Effector CD4-positive, alpha-beta T cell (primary cell): Measurements from ENCODE around the gene ETV6.

Experiments used
- DNase-seq: peaks from one replicate; pipeline ENCODE4 v3.0.0-alpha.2; 2020

ETV6 gene

DNA sequence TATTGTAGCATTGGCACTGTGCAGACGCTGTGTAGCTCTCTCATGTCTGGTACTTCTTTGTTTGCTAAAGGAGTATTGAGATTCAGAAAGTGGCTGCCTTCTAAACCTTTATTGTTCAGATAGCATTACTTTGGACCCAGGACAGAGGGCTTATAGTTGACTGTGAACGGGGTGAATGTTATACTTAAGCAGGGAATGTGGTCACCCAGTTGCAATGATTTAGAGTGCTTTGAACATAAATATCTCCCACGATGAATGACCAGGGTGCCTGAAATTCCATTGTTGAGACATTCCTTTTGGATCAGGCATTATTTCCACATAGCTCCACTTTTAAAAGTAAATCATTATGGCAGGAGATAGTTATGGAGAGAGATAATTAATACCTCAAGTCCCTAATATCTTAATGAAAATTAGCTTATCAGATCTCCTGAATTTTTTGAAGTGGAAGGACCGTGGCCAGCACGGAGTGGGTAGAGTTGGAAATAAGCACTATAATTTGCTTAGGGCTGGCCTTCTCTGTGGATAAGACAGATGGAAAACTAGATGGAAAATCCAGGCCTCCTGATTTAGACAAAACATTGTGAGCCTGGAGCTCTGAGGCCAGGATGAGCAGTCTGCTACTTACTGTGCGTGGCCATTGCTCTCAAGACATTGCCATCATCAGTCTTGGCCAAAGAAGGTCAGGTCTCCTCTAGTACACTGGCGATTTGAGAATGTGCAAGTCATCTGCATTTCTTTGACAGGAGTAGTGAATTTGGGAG lies 114.5 kb downstream of the ETV6 start:
- no peak for DNase-seq

DNA sequence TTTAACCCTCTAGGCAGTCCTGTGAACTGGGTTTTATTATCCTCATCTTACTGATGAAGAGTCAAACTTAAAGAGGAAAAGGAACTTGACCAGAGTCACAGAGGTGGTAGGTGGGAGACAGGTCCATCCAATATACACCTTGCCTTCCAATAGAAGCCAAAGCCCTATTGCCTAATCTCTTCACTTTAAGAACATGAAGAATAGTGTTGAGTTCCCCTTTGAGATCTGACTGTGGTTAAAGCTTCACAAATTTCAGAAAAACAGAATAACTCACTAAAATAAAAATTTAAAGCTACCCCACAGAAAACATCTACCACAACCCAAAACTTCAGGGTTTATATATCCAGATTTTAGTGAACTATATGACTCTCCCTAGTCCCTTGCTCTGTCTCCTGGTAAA lies 115.4 kb downstream of the ETV6 start:
- no peak for DNase-seq

DNA sequence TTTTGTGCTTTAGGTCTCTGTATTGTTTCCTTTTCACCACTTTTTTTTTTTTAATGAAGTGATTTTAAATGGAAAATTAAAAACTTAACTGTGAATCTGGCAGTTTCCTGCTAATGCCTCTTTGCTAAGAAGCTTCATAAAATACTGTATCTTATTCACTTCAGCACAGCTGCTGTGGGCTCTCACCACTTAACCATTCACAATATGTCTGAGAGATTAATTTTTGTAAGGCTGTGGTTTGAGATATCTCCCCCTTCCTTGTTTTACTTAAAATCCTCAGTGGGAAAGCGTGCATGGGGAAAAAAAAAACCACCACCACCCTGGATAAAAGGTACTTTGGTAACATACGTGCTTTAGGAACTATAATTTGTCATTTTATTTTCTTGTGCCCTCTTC lies 115.9 kb downstream of the ETV6 start:
- DNase-seq, result no peak

DNA sequence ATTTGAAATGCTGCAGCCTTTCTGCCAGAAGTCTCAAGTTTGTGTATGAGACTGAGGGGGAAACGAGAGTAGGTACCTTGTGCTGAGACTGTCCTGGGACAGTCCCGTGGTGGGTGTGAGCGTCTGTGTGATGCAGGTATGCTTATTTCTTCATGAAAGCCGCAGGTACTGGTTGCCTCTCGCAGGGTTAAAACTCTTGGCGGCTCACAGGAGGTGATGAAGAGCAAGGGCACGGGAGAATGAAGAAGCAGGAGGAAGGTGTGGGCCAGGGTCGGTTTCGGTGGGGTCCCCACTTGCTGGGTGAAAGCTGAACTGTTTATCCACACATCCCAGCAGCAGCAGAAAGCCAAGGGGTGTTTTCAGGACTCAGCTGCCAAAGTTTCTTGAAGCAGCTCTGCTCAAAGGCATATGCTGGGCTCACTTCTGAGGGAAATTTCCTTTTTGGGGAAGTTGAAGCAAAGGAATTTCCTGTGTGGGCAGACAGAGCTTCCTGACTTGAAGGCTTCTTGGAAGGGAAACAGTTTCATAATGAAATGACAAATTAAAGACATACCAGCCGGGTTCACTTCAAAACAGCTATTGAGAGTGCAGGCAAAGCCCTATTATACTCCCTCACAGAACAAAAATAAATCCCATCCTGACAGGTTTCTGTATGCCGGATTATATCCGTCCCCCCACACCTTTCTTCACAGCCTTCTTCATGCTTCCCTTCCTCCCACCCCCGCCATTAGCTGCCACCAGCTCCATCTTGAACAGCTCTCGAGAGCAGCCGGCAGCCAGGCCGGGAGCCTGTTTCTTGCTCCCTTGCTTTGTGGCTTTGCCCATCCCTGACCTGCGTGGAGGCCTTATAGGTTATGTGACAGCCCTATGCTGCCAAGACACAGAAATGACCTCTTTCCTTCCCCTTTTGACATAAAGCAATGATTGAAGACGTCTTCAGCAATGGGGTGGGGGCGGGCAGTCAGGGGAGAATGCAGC lies 116.6 kb downstream of the ETV6 start:
- DNase-seq, result no peak

DNA sequence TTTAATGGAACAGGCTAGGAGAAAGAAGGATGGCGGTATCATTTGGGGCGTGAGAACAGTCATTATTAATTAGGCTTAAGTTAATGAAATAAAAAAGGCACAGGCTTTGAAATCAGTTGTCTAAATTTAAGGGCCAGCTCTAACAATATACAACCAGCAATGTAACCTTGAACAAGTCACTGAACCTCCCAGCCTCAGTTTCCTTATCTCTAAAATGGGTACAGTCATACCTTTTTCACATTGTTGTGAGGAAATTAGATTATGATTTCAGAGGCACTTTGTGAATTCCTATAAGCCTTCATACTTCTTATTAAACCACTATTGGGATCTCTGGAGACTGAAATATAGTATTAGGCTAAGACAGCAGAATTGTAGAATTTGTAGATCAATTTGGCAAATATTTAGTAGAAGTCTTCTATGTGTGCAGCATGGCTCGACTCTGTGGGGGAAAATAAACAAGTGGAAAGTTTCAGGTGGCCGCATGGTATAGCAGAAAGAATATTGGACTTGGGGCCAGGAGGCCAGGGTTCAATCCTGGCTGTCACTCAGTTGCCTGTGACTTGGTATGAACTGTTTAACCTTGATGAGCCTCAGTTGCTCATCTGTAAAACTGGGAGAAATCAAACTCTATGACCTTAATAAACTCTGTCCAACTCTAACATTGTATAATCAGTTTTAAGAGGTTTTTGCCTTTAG lies 117.7 kb downstream of the ETV6 start:
- DNase-seq, result no peak

DNA sequence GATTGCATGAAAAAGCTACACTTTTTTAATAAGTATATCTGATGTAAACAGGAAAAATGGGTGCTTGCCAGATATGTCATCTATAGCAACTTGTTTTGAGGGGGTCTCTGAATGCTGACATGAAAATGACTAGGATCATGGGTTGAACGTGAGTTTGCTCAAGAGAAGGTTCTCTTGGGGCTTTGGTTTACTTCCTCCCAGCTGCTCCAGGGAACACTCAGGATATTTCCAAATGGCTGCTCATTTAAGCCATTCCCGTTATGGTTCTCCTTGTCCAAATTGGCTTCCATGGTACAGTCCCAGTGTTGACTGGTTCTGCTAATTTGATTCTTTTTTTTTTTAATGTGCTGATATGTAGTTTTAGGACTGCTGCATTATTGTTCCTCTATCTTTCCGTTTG lies 118.3 kb downstream of the ETV6 start:
- no peak for DNase-seq

DNA sequence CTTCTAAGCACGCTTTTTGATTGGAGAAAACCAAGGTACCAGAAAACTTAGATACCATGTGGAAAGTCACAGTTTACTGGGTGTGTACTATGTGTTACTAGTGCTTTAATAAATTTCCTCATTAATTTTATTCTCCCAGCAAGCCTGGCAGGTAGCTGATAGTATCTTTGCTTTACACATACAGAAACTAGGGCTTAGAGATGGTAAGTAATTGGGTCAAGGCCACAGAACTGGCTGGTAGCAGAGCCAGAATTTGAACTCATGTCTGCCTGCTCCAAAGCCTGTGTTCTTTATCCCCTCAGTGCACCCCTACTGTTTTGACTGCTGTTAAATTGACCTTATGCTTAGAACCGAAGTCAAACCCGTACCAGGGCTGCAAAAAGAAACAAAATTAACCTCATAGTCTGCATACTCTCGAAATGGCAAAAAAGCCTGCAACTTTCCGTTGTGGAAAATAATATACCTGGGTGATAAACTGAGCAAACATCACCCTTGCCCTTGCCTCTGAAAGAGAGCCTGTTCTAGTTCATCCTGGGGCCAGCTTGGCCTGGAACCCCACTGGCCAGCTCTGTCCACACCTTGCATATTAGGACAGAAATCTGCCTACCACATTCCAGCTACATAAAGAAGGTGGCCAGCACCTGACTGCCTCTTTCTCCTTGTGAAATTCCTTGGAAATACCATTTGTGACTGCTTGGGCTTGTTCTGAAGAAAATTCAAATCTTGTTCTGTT lies 118.9 kb downstream of the ETV6 start:
- DNase-seq, result no peak

DNA sequence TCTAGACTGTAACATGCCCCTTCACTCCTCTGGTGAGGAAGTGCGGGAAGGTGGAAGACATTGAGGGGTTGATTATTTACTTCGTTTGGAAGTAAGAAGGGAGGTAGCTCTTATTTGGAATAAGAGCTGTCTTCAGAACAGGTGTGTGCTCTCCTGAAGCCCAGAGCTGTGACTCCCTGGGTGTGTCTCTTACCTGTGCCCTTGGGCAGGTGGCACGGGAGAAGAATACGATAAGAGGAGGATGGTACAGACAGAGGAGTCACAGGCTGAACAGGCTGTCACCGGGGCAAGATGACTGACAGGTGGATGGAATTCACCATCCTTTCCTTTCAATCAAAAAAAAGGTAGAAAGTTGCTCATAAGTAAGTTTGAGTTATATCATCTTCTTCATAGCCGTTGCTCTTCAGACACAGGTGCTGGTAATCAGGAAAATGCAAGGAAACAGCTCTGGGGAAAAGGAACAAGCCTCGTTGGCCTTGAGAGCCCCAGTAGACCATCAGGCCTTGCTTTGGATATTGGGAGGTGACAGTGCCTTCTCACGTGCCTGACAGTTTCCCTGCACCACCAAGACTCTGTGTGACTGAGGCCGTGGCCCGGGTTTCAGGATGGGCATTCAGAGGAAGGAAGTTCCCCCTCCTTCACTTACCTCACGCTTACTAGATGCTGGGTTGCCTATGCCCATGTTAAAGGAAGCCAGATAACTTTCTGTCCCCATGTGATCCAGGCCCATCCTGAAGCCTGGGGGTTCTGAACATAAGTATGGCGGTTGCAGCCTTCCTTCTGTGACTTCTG lies 120.4 kb downstream of the ETV6 start:
- DNase-seq, result no peak

DNA sequence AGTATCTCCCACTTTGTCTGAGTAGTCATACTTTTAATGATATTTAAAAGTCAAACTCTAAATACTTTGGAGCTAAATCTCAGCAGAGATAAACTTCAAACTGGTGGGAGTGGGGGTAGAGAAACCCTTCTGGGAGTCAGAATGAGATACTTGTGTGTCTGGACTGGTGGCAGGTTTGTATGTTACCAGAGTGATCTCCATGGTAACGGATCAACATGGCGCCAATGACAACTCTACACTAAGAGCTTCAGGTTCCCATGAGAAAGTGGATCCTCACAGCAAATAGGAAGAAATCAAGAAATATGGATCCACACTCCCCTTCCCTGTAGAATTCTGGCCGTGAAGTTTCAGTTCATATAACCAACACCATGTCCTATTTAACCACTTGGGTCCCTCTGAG lies 121.9 kb downstream of the ETV6 start:
- DNase-seq, result no peak

DNA sequence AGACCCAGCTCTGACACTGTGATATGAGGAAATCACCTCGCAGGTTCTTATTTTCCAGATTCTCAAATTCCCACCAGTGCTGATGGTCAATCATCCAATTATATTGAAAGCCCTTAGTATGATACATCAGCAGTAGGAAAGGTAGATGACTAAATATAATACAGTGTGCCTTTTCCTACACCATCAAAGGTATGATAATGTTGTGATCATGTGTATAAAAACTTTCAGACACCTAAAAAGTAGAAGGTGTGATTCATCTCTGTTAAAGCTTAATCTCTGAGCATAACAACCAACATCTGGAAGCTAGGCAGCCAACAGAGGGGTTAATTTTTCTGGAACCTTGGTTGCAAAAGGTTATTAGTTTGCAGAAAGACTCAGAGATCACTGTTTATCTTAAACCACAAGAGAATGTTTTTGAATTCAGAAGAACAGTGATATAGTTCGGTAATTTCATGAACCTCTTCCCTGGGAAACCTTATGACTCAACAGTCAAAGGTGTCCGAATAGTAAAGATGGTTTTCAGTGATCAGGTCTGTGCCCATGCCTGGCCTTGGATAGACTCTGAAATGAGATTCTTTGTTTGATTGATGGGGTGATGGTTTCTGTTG lies 122.5 kb downstream of the ETV6 start:
- no peak for DNase-seq

DNA sequence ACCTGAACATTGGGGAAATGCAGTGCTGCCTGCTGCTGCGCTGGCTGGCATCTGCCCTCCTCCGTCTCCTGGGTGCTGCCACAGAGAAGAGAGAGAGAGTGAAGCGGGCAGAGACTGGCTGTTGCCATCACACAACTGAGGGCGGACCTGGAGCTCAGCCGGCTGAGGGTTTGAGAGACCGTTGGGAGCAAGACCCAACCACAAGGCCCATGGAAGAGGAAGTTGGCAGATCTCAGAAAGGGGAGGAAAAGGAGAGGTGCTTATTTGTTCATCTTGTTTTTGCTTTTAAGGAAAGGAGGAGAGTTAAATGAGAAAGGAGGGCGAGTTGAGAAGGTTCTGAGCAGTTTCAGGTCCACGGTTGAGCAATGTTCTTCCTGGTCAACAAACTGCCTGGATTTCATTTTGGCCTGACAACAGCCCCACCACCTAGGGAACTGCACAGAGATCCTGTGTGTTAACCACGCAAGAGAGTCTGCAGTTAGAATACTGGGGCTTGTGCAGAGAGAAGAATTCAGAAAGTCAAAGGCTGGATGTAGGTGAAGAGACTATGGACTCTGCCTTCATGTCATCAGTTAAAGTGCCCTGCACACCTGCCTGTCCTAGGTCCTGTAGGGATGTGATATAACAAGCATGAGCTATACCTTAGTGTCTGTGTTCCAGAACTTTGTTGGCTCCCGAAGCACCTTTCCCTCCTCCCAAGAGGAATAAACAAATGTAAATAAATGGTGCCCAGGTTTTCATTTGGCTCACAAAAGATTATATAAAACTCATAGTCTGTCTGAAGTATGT lies 124.6 kb downstream of the ETV6 start:
- DNase-seq, result no peak

DNA sequence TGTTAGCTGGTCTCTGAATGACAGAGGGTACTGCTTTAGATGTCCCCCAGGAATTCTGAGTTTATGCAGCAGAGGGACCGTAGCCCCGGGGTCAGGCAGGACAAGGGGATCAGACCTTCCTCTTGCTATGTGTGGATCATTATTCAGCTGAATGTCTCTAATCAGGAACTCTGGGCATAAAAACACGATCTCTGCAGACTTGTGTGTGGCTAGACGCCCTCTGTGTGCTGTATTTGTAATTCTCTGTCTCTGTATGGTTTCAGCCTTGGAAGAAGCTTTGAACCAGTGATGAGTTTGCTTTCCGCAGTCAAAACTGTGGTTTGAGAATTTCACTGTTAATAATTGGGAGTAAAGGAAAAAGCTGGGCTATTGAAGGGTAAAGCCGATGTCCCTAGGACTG lies 125.3 kb downstream of the ETV6 start:
- no peak for DNase-seq

DNA sequence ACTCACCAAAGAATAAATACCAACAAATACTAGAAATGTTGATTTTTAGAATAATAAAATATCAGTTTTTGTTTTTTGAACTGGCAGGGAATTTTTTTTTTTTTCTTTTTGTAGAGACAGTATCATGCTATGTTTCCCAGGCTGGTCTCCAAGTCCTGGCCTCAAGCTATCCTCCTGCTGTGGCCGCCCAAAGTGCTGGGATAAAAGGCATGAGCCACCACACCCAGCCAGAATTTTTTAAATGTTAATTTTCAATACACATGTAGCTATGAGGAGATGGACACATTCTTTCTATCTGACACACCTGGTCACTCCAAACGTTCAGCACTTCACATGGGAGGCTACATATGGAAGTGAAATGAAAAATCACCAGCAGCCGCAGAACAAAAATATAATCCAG lies 126.8 kb downstream of the ETV6 start:
- no peak for DNase-seq

DNA sequence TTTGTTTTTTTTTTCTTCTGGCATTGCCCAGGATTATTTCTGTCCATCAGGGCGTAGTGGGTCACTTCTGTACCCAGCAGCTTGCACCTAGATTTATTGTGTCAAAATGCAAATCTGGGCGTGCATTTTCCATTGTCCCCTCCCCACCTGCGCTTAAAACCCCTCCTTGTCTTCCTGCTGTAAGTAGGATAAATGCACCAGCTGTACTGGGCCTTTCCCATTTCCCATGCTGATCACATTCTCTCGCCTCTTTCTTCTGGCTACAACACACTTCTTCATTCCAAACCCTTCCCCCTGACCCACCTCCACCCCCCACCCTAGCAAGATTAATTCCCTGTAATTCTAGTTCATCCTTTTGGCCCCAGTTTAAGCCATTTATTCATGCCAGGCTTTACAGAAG lies 128.0 kb downstream of the ETV6 start:
- DNase-seq, result no peak

DNA sequence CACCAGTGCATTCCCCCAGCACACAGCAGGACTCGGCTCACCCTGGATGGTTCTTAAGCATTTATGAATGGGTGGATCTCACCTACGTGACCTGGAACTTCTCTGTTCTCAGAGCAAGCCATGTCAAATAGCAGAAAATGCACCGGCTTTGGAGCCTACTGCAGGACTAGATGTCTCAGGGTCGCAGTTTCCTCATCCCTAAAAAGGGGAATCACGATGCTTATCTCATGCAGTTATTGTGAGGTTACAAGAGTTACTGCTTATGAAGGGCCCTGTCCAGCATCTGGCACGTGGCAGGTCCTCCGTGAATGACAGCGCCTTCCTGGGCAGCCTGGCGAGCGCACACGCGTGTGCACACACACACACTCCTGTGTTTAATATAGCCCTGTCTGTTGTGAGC lies 128.5 kb downstream of the ETV6 start:
- no peak for DNase-seq

DNA sequence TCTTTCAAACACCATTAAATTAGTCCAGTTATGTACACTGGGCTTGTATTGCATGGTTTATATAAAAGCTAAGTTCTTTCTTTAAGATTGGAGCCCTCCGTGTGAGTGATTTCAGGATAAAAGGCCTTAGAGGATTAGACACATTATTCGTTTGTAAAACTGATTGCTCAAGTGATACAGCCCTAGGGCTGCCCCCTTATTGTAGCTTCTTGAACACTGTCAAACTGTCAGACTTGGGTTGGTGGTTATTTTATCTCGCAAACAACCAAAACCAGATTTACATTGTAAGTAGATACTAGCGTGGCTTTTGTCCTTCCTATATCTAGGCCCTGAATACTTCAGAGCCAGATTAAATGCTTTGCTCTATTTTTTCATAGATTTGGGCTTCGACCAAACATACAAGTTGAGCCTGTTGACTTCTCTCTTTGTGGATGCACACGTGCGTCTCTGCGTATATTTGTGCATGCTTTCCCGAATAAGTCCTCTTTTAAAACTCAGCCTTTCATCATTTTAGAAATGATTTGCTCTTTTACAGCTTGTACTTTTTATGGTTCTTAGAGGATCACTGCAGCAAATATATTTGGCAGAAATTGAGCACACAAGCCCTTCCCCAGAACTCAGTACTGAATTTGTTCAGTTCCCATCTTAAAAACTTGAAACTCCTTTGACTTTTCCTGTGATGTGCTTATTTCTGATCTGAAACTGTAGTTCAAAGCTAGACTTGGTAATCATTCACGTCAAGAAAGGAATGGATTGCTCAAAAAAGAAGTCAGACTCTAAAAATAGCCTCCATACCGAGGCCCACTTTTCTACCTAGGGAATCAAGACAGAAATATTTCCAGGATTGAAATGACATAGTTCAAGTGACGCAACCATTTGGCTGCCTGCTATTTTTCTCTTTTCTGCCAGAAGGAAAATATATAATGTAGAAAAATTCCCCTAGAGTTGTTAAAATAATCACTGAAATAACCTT lies 129.5 kb downstream of the ETV6 start:
- no peak for DNase-seq

DNA sequence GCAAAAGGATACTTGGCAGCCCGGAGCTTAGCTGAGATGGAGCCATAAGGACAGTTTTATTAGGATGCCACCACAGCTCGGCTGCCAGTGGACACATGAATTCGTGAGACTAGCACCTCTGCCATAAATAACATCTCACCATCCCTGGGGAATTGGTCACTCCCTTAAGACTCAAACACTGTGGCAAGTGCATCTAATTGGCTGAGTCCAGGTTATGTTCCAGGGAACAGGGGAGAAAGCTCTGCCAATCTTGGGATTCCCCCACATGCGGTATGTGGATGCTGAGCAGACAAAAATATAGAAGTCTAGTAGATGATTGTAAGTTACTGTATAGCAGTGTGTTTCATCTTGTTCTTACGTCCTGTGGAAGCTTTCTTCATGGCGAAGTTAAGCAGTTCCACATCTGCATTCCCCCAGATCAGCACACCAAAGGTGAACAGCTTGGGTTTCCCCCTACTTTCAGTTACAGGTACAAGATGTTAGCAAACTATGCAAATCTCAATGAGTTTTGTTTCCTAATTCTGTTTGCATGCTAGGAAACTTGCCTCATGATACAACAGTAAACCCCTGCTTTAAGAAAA lies 131.1 kb downstream of the ETV6 start:
- no peak for DNase-seq

DNA sequence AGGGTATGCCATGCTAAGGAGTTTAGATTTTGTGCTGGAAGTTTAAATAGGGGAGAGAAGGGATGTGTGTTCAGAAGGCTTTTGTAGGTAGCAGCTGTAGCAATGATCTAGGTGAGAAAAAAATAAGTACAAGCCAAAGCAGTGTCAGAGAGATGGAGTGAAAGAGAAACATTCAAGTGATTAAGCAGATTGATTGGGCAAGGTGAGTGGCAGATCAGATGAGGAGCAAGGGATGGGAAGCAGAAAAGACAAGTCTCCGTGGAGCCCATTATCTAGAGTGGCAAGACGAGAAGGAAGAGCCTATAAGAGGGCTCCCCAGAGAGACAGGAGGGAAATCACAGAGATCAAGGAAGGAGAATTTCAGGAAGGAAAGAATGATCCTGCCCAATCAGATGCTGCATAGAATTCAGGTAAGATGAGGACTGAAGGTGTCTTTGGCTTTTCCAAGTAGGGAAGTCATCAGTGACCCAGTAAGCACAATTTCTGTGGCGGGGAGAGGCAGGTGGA lies 133.5 kb downstream of the ETV6 start:
- DNase-seq, result no peak

DNA sequence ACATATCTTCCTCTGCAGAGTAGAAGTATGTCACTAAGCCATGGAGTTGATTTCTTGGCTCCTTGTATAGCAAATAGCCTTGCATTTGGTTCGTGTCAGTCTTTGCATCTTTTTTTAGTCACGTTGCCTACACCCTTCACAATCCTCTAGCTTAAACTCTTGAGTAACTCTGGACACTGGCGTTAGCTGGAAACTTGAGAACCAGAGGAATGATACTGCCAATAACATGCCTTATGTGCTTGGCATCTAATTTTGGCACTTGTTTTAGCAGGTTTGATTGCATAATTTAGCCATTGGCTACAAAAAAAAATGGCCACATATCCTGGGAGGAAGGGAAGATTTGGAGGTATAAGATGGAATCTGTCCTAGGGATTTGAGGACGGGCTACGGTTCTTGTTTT lies 136.2 kb downstream of the ETV6 start:
- DNase-seq, result no peak
